Activated CD4-positive, alpha-beta T cell treated with anti-CD3 and anti-CD28 coated beads for 24 hours (primary cell): ENCODE data around the gene ZNF792.
"Not testable (repeated sequence)": the region's sequence is repeated elsewhere in the genome, so short reads cannot be mapped to it uniquely, and the experiment has no call there.

ENCODE experiments used
- DNase-seq, 2 donors: peaks; one replicate each; pipeline ENCODE4 v3.0.0-alpha.2; 2020; ENCODE audit warnings: low read depth in 2 of 2

ZNF792 gene

GRCh38 chr19:34970185-34970780 lies 6.3 kb upstream of the ZNF792 start:
- not testable (repeated sequence) for DNase-seq

- DNase-seq: no peak
These were observed 5.7 kb upstream of the ZNF792 start for GRCh38 chr19:34969721-34970120.

GRCh38 chr19:34967551-34967950 lies 3.5 kb upstream of the ZNF792 start:
- no peak for DNase-seq

DNA sequence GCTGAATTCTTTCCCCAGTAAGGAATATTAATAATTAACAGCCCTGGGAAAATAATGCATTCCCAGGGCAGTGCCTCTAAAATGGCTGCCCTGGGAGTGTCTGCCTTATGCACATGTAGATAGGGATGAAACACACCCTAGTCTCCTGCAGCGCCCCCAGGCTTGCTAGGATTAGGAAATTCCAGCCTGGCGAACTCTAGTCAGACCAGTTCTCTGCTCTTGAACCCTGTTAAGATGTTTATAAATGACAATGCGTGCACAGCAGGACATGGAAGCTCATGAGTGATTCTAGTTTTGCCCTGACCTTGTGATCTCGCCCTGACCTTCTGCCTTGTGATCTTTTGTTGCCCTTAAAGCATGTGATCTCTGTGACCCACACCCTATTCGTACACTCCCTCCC lies 1.5 kb upstream of the ZNF792 start:
- not testable (repeated sequence) for DNase-seq

- DNase-seq: no peak
These were observed 569 bp upstream of the ZNF792 start for GRCh38 chr19:34964598-34964997.

GRCh38 chr19:34962687-34963572 lies 1.1 kb downstream of the ZNF792 start:
- no peak for DNase-seq

DNA sequence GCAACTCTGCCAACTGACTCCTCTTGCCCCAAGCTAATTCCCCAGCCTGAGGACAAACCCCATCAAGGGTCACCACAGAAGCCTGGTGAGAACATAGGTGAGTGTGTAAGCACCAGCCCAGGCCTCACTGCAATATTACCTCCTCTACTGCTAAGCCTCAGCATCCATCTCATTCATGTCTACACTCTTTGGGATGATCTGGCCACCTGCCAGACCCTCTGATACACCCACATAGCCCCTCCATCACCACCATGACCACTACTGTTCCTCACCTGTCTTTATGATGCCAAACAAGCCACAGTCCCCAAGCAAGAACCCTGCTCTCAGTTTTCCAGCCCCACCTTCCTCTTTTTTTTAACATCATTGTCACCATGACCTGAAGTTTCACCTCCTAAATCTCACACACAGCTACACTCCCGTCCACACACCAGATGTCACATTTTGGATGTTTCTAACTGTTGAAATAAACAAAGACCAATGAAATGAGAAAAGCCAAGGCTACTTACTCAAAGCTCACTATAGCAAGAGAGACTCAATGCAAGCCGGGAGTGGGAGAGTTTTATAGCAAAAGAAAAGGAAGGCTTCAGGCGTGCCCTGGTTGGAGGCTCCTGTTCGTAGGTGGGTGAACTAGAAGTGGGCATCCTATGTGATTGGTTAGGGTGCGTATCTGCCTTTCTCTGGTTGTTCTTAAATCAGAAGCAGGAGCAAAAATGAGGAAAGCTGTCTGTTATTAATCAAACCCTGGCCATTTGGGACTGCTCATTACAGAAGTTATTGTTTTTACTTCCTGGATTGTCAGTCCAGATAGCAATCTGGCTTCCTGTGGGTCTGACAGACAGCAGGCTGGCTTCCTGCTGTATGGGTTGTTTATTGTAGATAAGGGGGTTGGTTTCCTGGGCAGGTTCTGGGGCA lies 2.0 kb downstream of the ZNF792 start:
- no peak for DNase-seq

- DNase-seq: no peak
These were observed 2.9 kb downstream of the ZNF792 start for GRCh38 chr19:34960940-34961679.

- DNase-seq: no peak
These were observed 3.8 kb downstream of the ZNF792 start for GRCh38 chr19:34960103-34960805.

DNA sequence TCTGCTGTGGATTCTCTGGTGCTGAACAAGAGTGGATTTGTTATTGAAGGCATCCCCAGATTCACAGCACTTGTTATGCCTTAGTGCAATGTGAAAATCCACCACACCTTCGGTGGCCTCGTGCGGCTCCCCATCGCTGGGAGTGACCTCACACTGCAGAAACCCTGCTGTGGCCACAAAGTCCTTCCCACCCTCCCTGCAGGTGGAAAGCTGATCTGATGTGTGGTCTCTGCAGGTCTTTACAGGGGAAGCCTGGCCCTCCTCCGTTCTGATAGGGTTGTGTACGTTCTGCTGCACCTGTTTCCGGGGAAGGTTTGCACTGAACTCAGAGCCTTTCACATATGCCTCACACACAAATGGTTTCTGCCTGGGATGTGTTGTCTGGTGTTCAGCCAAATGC lies 5.0 kb downstream of the ZNF792 start:
- DNase-seq: no peak

DNA sequence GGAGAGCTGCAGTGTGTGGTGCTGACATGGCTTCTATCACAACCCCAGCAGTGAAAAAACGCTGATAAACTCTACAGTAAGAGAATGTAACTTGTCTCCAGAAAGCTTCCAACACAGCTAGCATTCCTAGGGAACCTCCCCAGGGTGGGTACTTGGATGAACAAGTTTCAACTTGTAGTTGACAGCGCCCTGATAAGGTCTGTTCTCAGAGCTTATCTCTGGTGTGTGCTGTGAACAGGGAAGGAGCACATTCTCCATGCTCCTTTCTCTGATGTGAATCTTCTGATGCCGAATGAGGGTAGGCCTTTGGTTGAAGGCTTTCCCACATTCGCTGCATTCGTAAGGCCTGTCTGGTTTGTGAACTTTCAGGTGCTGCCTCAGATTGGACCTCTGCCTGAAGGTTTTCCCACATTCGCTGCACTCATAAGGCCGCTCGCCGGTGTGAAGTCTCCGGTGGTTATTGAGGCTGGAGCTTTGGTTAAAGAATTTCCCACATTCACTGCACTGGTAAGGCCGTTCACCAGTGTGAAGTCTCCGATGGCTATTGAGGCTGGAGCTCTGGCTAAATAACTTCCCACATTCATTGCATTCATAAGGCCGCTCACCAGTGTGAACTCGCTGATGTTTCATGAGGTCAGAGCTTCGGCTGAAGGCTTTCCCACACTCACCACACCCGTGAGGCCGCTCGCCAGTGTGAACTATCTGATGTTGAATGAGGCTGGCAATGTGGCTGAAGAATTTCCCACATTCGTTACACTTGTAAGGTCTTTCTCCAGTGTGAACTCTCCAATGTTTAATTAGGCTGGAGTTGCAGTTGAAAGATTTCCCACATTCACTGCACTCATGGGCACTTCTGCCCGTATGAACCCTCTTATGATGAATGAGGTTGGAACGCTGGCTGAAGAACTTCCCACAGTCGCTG lies 5.9 kb downstream of the ZNF792 start:
- DNase-seq: no peak

- DNase-seq: no peak
These were observed 10.9 kb downstream of the ZNF792 start for GRCh38 chr19:34953092-34953491.

- no peak for DNase-seq
These were observed 20.0 kb downstream of the ZNF792 start for GRCh38 chr19:34943861-34944573.

DNA sequence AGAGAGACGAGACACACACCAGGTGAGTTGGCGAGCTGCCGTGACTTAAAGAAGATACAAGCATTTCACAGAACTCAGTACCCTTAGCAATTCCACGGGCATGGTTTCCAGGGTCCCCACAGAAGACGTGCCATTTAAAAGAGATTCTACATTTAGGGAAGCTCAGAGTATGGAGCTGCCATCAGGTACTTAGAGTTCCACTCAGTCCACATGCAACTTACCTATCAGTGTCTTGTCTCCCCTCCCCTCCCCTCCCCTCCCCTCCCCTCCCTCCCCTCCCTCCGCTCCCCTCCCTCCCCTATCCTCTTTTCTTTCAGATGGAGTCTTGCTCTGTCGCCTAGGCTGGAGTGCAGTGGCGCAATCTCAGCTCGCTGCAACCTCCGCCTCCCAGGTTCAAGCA lies 25.1 kb downstream of the ZNF792 start:
- DNase-seq: no peak

- DNase-seq: no peak
These were observed 27.8 kb downstream of the ZNF792 start for GRCh38 chr19:34936184-34936583.

DNA sequence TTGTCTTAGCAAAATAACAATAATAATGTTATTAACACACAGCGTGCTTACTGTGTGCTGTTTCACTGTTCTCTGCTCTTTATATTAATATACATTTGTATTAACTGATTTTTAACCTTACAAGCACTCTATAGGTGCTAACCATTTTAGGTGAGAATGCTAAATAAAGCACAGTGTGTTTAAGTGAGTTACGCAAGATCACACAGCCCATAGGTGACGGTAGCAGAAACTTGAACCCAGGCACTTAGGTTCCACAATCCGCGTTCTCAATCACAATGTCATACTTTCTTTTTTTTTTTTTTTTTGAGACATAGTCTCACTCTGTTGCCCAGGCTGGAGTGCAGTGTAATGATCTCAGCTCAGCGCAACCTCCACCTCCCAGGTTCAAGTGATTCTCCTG lies 31.5 kb downstream of the ZNF792 start:
- DNase-seq: no peak

DNA sequence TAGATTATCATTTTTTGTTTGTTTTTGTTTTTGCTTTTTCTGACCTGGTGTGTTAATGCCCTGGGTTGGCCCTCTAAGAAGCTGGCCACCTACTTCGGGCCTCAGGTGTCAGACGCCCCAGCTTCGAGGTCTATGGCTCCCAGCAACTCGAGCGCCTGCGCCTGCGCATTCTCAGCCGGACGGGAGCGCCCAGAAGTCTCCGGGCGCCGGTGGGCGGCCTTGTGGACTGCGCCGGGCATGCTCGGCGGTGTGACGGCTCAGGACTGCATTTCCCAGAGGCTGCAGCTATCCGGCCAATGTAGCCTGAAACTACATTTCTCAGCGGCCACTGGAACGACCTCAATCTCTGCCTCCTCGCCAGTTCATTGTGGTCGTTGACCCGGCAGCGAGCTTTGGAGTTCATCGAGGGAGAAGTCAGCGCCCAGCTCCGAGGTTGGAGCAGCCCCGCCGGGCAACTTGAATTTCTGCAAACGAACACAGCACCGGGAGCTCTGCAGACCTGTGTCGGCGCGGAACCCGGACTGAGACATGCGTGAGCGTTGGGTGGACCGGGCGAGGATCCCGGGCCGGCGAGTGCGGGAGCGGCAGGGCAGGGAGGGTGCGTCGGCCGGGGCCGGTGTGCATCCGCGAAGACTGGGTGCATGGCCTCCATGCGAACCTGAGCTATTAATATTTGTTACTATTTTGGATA lies 37.2 kb downstream of the ZNF792 start, which contains the start of gene ZNF30:
ZNF30 (plus strand) TSS at position 219 of the 691 bp plus-strand sequence. CDS start 3,045 bp downstream, outside the sequence.
- peak; percentile 72 to 81 for DNase-seq

GRCh38 chr19:34926361-34926684 lies 37.7 kb downstream of the ZNF792 start:
- DNase-seq: no peak
